Mucosa of descending colon (tissue), 3 donors: Measurements from ENCODE around the gene DNASE2. TPM values are rescaled to one million over a fixed set of nuclear protein-coding genes. Genes with fewer than 3 reads are reported as not detected.
A peak's percentile ranks its signal among the peaks of the same experiment; 100 is the strongest.

Source experiments
- ATAC-seq: fragments of 200-7000 bp; cut with Tn5 transposase; one replicate; pipeline ENCODE4 v1.9.1; 2020; ENCODE audit warnings: mild to moderate bottlenecking, moderate library complexity
- DNase-seq, 3 donors: peaks; one replicate each; pipeline ENCODE4 v3.0.0-alpha.2; 2020
- H3K36me3 ChIP-seq: fragments of 200-600 bp; one replicate; pipeline ENCODE4 v1.8.0; 2021; ENCODE audit warnings: low read depth, mild to moderate bottlenecking
- H3K4me1 ChIP-seq: fragments of 200-600 bp; one replicate; pipeline ENCODE4 v1.8.0; 2021; ENCODE audit warnings: low read depth, mild to moderate bottlenecking
- H3K4me3 ChIP-seq: fragments of 200-600 bp; one replicate; pipeline ENCODE4 v1.8.0; 2021; ENCODE audit warnings: mild to moderate bottlenecking
- H3K9me3 ChIP-seq: fragments of 200-600 bp; one replicate; pipeline ENCODE4 v1.8.0; 2021; ENCODE audit warnings: mild to moderate bottlenecking
- intact Hi-C, 2 donors: fragments of 100-400 bp; cut with DNase I in 1 of 2; cut with micrococcal nuclease in 1 of 2; formaldehyde crosslinking; loops; one replicate each; pipeline versions ENCODE4 v1.11.0 to v1.11.1; 2022; cut with DNase I, micrococcal nuclease
- total RNA-seq, 3 donors: library from RNA; stranded (reverse); fragmentation: NEBNext Ultra II Directional in 2 of 3; extraction: Animal tissue kit (Norgen Biotek cat#: 25700) in 2 of 3; gene quantifications; one replicate each; pipeline versions ENCODE4 v1.2.1 to v1.2.4, GENCODE V29; 2021 to 2023
- TF ChIP-seq, protein P1 (sequence below): fragments of 200-600 bp; IDR thresholded peaks from one replicate; pipeline ENCODE4 v1.8.0; 2022; ENCODE audit warnings: antibody characterized with exemption, mild to moderate bottlenecking
- donor health status: DM: no; HTN: no; CAD: no; lungs with moderate emphysema.
- donor health status: DM: no; HTN: no; CAD: no.
- donor health status: DM: no; HTN: yes; CAD: no.

DNASE2 gene
- total RNA-seq, 3 donors from 2014 or later: 22.8 to 31.8 (median 30.3) TPM

DNA sequence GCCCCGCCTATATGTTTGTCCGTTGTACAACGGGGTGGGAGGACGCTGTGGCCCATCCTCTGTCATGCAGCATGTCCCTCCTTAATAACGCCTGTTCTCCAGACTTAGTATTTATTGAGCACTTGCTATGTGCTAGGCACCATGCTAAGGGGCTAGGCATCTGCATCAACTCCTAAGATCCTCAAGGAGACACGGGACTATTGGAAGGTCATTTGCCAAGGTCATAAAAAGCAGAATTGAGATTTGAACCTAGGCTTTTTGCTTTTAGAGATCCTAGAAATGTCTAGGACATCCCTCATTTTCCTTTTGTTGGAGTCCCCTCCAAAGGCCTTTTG, 44.8 kb downstream of the DNASE2 start:
- DNase-seq (no peak), ATAC-seq (no peak)
- H3K4me1 ChIP-seq: peaks cover 16% of the 10 kb centered on the region
- no peaks in the 10 kb centered on the region for H3K9me3 ChIP-seq
- no peaks in the 10 kb centered on the region for H3K36me3 ChIP-seq
- TF ChIP-seq, protein P1, sequence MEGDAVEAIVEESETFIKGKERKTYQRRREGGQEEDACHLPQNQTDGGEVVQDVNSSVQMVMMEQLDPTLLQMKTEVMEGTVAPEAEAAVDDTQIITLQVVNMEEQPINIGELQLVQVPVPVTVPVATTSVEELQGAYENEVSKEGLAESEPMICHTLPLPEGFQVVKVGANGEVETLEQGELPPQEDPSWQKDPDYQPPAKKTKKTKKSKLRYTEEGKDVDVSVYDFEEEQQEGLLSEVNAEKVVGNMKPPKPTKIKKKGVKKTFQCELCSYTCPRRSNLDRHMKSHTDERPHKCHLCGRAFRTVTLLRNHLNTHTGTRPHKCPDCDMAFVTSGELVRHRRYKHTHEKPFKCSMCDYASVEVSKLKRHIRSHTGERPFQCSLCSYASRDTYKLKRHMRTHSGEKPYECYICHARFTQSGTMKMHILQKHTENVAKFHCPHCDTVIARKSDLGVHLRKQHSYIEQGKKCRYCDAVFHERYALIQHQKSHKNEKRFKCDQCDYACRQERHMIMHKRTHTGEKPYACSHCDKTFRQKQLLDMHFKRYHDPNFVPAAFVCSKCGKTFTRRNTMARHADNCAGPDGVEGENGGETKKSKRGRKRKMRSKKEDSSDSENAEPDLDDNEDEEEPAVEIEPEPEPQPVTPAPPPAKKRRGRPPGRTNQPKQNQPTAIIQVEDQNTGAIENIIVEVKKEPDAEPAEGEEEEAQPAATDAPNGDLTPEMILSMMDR: no peak
- intact Hi-C loops: no loop called here
- H3K4me3 ChIP-seq: no peak overlapping the region

DNA sequence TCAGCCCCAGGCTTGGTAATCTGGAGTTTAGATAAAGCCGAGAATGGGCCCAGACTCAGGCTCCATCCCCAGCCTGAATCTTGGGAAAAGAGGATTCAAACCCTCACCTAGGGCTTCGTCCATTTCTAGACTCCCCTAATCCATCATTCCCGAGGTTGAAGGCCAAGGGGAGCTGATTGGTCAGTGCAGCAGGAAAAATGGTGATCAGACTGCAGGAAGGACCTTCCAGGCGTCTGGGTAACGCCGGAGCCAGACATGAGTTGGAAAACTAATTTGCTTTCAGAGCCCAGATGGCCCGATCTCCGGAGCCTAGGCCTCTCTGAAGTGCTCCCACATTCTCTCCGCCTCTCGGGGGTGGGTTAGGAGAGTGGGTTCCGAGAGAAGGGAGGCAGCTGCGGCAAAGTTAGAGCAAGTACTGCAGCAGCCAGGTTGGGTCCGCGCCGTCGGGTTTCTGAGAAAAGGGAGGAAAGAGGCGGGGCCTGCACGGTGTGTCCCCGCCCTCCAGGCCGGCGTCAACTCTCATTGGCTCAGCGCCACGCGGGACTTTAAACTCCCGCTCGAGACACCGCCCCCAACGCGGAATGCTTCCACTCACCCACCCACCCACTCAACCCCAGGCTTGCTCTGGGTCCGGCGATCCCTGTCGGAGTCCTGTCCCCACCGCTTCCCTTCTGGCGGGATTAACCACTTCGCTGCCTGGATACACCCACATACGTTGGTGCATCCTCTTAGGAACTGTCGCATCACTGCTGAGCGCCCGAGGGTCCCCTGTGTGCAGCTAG, 46.1 kb downstream of the DNASE2 start:
- peak in 2 of 3 donors; percentile 46 to 58 for DNase-seq
- peak; percentile 36 for ATAC-seq
- TF ChIP-seq, protein P1: no peak
- Histone ChIP-seq H3K4me3 (no peak overlapping the region), H3K36me3 (no peaks in the 10 kb centered on the region), H3K4me1 (peaks cover 10% of the 10 kb centered on the region), H3K9me3 (no peaks in the 10 kb centered on the region)
- intact Hi-C loops: no loop called here

- Histone ChIP-seq H3K4me3 (no peak within 1 kb of the TSS), H3K36me3 (no peaks in the 10 kb centered on the region), H3K4me1 (peaks cover 10% of the 10 kb centered on the region), H3K9me3 (no peaks in the 10 kb centered on the region)
- DNase-seq: no peak
- intact Hi-C loops: no loop called here
- no peak for ATAC-seq
- TF ChIP-seq, protein P1: no peak
Observed at GRCh38 chr19:12834566-12834943, 46.7 kb downstream of the DNASE2 start, which contains the start of gene RTBDN. TSS of gene RTBDN (minus strand) at chr19:12834579. CDS start at chr19:12829979, 4,600 bp downstream.

GRCh38 chr19:12833738-12834565, 47.3 kb downstream of the DNASE2 start:
- Histone ChIP-seq H3K9me3 (no peaks in the 10 kb centered on the region), H3K36me3 (no peaks in the 10 kb centered on the region), H3K4me1 (peaks cover 10% of the 10 kb centered on the region), H3K4me3 (no peak overlapping the region)
- ATAC-seq (peak; percentile 12), DNase-seq (peak in 2 of 3 donors; percentile 54 to 57)
- TF ChIP-seq, protein P1: no peak
- intact Hi-C loops: no loop called here

GRCh38 chr19:12833418-12833737, 47.9 kb downstream of the DNASE2 start:
- Histone ChIP-seq H3K4me1 (peaks cover 9% of the 10 kb centered on the region), H3K4me3 (no peak overlapping the region)
- intact Hi-C loops: no loop called here

More at GRCh38 chr19:12833418-12833737, 47.9 kb downstream of the DNASE2 start:
- ATAC-seq (no peak), DNase-seq (no peak)
- Histone ChIP-seq H3K36me3 (no peaks in the 10 kb centered on the region), H3K9me3 (no peaks in the 10 kb centered on the region)
- TF ChIP-seq, protein P1: no peak
